NCI-H510A treated with DMSO at 0.1 percent for 48 hours (cell line): ENCODE measurements around the gene AJM1.
"Not testable (repeated sequence)": the region's sequence is repeated elsewhere in the genome, so short reads cannot be mapped to it uniquely, and the experiment has no call there.

Experiments
- DNase-seq: peaks from one replicate; lab custom pipeline; 2025; lab: John Stamatoyannopoulos, UW

The AJM1 gene

DNA sequence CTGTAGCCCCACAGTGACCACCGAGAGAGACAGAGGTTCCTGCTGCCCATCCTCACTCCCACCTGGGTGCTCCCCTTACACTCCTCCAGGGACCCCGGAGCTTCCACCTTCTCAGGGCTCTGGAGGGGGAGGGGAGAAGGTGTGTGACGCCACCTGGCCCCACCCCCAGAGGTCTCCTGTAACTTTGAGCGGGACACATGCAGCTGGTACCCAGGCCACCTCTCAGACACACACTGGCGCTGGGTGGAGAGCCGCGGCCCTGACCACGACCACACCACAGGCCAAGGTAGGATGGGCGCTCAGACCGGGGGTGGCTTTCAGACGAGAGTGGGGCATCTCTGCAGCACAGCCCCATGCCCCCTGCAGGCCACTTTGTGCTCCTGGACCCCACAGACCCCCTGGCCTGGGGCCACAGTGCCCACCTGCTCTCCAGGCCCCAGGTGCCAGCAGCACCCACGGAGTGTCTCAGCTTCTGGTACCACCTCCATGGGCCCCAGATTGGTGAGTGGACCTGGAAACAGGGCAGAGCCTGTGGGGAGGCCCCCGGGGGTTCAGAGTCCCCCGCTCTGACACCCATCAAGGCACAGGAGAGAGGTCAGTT, 14.4 kb downstream of the AJM1 start:
- DNase-seq: no peak

DNA sequence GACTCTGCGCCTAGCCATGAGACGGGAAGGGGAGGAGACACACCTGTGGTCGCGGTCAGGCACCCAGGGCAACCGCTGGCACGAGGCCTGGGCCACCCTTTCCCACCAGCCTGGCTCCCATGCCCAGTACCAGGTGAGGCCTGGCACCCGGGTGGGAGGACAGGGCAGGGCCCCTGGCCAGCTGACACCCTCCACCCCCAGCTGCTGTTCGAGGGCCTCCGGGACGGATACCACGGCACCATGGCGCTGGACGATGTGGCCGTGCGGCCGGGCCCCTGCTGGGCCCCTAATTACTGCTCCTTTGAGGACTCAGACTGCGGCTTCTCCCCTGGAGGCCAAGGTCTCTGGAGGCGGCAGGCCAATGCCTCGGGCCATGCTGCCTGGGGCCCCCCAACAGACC, 14.9 kb downstream of the AJM1 start:
- no peak for DNase-seq

- DNase-seq: no peak
Measured at GRCh38 chr9:136857581-136858412, 15.5 kb downstream of the AJM1 start.

- no peak for DNase-seq
Measured at GRCh38 chr9:136858452-136858843, 16.2 kb downstream of the AJM1 start.

GRCh38 chr9:136858844-136859757, 16.8 kb downstream of the AJM1 start:
- no peak for DNase-seq

- DNase-seq: no peak
Measured at GRCh38 chr9:136860529-136860928, 18.3 kb downstream of the AJM1 start.

GRCh38 chr9:136860933-136861873, 18.9 kb downstream of the AJM1 start:
- no peak for DNase-seq

GRCh38 chr9:136861874-136862457, 19.7 kb downstream of the AJM1 start:
- no peak for DNase-seq

DNA sequence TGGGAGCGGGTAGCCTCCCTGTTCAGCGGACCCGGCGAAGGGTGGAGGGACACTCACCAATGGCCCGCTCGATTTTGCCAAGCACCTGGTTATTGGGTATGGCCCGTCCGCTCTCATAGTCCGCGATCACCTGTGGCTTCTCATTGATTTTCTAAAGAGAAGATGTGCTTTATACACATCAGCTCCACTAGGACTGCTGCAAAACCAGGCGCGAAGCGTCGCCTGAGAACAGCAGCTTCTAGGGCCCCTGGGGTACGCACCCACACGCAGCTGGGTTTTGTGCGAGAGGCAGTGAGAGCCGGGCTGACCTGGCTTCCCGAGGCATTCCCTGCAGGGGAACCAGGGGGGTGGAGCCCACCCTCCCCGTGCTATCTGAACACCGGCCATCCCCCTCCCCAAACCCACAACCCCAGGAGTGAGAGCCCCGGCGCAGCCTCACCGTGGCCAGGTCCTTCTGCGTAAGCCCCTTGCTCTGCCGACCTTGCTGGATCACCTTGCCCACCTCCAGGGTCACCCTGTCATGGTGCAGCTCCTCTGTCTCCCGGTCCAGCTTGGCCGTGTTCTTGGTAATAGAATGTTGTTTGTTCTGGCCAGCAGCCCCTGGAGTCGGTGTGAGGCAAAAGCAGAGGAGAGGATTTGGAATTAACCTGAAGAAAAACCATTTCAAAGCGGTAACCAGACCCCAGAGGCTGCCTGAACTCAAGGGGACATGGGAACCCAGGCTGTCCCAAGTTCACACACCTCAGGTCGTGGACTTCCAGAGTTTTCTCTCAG, 20.8 kb downstream of the AJM1 start:
- DNase-seq: no peak

GRCh38 chr9:136863623-136864273, 21.5 kb downstream of the AJM1 start:
- no peak for DNase-seq

DNA sequence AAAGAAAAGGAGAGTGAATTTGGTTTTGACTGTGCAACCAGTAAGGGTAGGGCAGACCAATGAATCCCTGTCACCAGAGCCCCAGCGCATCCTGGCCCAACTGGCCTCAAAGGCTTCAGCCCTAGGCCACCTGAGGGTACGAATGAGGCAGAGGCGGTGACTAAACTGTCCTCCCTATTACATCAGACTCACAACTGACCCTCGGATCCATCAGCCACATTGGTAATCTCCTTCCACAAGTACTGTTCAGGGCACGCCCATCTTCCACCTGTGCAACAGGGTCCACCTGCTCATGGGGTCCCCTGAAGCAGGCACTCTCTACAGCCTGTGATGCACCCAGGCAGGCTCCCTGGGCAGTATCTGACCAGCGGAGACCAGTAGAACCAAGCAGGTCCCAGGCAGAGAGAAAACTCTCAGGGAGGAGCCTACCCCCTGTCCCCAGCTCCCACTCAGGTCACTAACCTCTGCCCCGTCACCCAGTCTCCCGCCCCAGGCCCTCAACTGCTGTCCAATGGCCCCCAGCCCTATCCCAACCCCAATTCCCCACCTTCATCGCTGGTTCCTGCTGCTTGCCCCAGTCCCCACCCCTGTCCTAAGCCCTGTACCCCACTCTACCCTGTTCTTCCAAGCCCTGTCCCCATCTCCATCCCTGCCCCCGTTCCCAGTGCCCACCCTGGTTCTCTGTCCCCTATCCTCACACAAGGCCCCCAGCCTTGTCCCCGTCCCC, 22.9 kb downstream of the AJM1 start:
- DNase-seq: no peak

GRCh38 chr9:136865768-136866103, 23.5 kb downstream of the AJM1 start:
- DNase-seq: no peak

DNA sequence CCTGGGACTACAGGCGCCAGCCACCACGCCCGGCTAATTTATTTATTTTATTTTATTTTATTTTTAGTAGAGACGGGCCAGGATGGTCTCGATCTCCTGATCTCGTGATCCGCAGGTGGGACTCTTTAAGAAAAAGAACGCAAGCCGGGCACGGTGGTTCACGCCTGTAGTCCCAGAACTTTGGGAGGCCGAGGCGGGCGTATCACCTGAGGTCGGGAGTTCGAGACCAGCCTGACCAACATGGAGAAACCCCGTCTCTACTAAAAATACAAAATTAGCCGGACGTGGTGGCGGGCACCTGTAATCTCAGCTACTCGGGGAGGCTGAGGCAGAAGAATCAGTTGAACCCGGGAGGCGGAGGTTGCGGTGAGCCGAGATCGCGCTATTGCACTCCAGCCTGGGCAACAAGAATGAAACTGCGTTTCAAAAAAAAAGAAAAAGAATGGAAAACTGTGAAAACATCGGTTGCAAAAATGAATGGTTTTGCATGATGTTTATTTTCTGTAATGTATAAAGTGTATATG, 24.7 kb downstream of the AJM1 start:
- DNase-seq: not testable (repeated sequence)

DNA sequence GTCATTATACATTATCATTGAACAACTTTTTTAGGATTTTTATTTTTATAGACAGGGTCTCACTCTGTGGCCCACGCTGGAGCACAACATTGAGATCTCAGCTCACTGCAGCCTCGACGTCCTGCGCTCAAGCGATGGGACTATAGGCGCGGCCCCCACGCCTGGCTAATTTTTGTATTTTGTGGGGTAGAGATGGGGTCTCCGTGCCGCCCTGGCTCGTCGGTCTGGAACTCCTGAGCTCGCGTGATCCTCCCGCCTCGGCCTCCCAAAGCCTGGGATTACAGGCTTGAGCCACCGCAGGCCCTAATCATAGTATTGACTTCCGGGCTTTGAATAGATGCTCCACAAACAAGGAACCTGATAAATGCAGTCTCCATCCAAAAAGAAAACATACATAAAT, 25.2 kb downstream of the AJM1 start:
- DNase-seq: no peak

GRCh38 chr9:136867917-136868316, 25.6 kb downstream of the AJM1 start:
- DNase-seq: no peak

DNA sequence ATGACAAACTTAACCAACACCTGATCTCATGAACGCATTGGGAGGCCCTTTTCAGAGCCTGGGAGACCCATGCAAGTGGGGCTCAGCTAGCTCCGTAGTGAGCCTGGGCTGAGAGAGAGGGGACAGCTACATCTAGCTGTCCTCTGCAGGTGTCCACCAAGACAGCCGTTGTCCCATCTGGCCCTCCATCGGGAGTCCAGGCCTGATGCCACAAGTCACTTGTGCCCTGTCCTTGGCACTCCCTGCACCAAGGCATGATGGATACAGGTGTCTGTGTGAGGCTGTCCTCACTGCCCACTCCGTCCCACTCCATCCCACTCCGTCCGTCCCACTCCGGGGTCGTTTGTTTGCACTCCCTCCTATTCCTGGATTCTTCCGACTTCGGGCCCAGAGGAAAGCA, 26.4 kb downstream of the AJM1 start:
- DNase-seq: no peak

DNA sequence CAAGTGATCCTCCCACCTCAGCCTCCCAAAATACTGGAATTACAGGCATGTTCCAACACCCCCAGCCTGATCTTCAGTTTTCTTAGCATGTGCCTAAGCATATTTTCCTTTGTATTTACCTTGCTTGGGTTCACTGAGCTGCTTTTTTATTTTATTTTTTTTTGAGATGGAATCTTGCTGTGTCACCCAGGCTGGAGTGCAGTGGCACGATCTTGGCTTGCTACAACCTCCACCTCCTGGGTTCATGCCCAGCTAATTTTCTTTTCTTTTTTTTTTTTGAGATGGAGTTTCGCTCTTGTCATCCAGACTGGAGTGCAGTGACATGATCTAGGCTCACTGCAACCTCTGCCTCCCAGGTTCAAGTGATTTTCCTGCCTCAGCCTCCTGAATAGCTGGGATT, 27.3 kb downstream of the AJM1 start:
- DNase-seq: not testable (repeated sequence)

DNA sequence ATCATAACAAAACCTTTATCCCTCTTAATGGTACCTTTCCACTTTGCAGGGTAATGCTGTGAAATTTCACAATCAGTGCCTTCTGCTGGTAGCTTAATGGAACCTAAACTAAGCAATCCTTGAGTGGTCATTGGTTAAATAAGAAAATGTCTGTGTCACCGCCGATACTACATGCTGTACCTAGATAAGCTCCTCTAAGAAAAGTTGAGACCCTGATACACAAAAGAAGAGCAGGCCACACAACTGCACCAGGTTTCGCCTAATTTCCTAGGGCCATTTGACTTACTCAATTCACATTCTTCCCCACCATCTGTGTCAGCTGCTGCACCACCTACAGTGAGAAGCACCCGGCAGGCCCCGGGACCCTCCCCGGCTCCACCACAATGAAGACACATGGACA, 32.9 kb downstream of the AJM1 start:
- DNase-seq: no peak

DNA sequence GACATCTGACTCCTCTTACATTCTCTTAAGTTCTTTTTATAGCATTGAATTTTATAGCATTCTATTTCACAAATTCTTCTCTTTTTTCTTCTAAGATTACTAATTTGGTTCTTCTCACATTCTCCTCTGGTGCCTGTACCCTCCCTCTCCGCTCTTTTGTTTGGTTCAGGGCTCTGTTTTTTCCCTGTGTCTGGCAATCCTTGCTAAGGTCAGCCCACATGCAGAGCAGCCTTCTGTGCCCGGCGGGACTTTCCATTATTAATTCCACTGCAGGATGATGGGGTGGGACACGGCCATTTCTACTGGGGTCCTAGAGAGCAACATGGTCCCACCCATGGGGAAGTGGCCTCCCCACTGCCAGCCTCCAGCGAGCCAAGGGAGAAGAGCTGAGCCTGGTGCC, 34.2 kb downstream of the AJM1 start:
- no peak for DNase-seq
